ENCODE measurements around the gene CAMK1D. TPM values are rescaled to one million over a fixed set of nuclear protein-coding genes. Genes with fewer than 3 reads are reported as not detected.

The CAMK1D gene
- polyA plus RNA-seq, 1 donor (not counting 4 experiments of a cell fraction or from before 2014, with no cell fraction given), result 0.76 TPM

- no peaks in the 10 kb centered on the region for H3K27me3 ChIP-seq (ENCODE audit: control insufficient read depth, extremely low read depth, insufficient read depth, low read length)
- H3K9ac ChIP-seq (ENCODE audit: control insufficient read depth, extremely low read depth, insufficient read depth, low read length), result no peak overlapping the region
- no peaks in the 10 kb centered on the region for H3K9me3 ChIP-seq (ENCODE audit: control insufficient read depth, low read depth, low read length)
- H3K9me1 ChIP-seq (ENCODE audit: control insufficient read depth, extremely low read depth, insufficient read depth, low read length), result no peaks in the 10 kb centered on the region
- H3K79me2 ChIP-seq (ENCODE audit: control insufficient read depth, insufficient read depth, low read length), result no peaks in the 10 kb centered on the region
- no peak overlapping the region for H2AFZ ChIP-seq (ENCODE audit: control insufficient read depth, low read length)
- no peak overlapping the region for H3K4me2 ChIP-seq (ENCODE audit: control insufficient read depth, extremely low read depth, insufficient read depth, low read depth, low read length)
- no peaks in the 10 kb centered on the region for H4K20me1 ChIP-seq (ENCODE audit: control insufficient read depth, extremely low read depth, insufficient read depth, low read length)
- no peak overlapping the region for H3K4me3 ChIP-seq (ENCODE audit: control insufficient read depth in 2 of 3, extremely low read depth in 1 of 3, insufficient read depth in 2 of 3, low read depth in 1 of 3, low read length in 3 of 3)
- FAIRE-seq, result no peak
- dilution Hi-C loops (cut with MboI; ENCODE audit: extremely low pct_ligation_motif_present, low sequenced_read_pairs), result no loop called here
- no peaks in the 10 kb centered on the region for H3K36me3 ChIP-seq (ENCODE audit: control insufficient read depth in 2 of 2, extremely low read depth in 1 of 2, insufficient read depth in 2 of 2, low read length in 2 of 2)
- no peak overlapping the region for H3K27ac ChIP-seq (ENCODE audit: control insufficient read depth, insufficient read depth, low read length)
- TF ChIP-seq EZH2 (IDR thresholded peaks at IDR 0.05; ENCODE audit: low read length) (no peak), CTCF (optimal IDR thresholded peaks at IDR 0.05 in 1 of 3, IDR thresholded peaks at IDR 0.05 in 1 of 3, conservative IDR thresholded peaks at IDR 0.05 in 1 of 3; ENCODE audit: extremely low read depth in 1 of 3, insufficient read depth in 2 of 3, low read length in 3 of 3) (no peak)
- no peak for DNase-seq (ENCODE audit: low read depth, low spot score)
- no peaks in the 10 kb centered on the region for H3K4me1 ChIP-seq (ENCODE audit: control insufficient read depth, extremely low read depth, insufficient read depth, low read length)
Measured at GRCh38 chr10:12341526-12341925, 7.8 kb upstream of the CAMK1D start.

- dilution Hi-C loops (cut with MboI; ENCODE audit: extremely low pct_ligation_motif_present, low sequenced_read_pairs), result no loop called here
Measured at GRCh38 chr10:12344375-12345110, 4.8 kb upstream of the CAMK1D start.

More at GRCh38 chr10:12344375-12345110, 4.8 kb upstream of the CAMK1D start:
- Histone ChIP-seq H3K27me3 (ENCODE audit: control insufficient read depth, extremely low read depth, insufficient read depth, low read length) (peaks cover 5% of the 10 kb centered on the region), H3K4me1 (ENCODE audit: control insufficient read depth, extremely low read depth, insufficient read depth, low read length) (no peaks in the 10 kb centered on the region), H3K4me3 (ENCODE audit: control insufficient read depth in 2 of 3, extremely low read depth in 1 of 3, insufficient read depth in 2 of 3, low read depth in 1 of 3, low read length in 3 of 3) (no peak overlapping the region), H4K20me1 (ENCODE audit: control insufficient read depth, extremely low read depth, insufficient read depth, low read length) (no peaks in the 10 kb centered on the region), H3K27ac (ENCODE audit: control insufficient read depth, insufficient read depth, low read length) (no peak overlapping the region), H3K9me1 (ENCODE audit: control insufficient read depth, extremely low read depth, insufficient read depth, low read length) (no peaks in the 10 kb centered on the region), H3K9me3 (ENCODE audit: control insufficient read depth, low read depth, low read length) (no peaks in the 10 kb centered on the region), H3K4me2 (ENCODE audit: control insufficient read depth, extremely low read depth, insufficient read depth, low read depth, low read length) (no peak overlapping the region), H3K9ac (ENCODE audit: control insufficient read depth, extremely low read depth, insufficient read depth, low read length) (no peak overlapping the region), H2AFZ (ENCODE audit: control insufficient read depth, low read length) (no peak overlapping the region), H3K36me3 (ENCODE audit: control insufficient read depth in 2 of 2, extremely low read depth in 1 of 2, insufficient read depth in 2 of 2, low read length in 2 of 2) (no peaks in the 10 kb centered on the region), H3K79me2 (ENCODE audit: control insufficient read depth, insufficient read depth, low read length) (no peaks in the 10 kb centered on the region)
- no peak for DNase-seq (ENCODE audit: low read depth, low spot score)
- FAIRE-seq, result no peak
- TF ChIP-seq EZH2 (IDR thresholded peaks at IDR 0.05; ENCODE audit: low read length), result no peak
- no peak for TF ChIP-seq CTCF (optimal IDR thresholded peaks at IDR 0.05 in 1 of 3, IDR thresholded peaks at IDR 0.05 in 1 of 3, conservative IDR thresholded peaks at IDR 0.05 in 1 of 3; ENCODE audit: extremely low read depth in 1 of 3, insufficient read depth in 2 of 3, low read length in 3 of 3)

Data from keratinocyte (primary cell).